Neuronal stem cell (in vitro differentiated cells): ENCODE measurements around the gene DIRAS3.
"Not testable (repeated sequence)": the region's sequence is repeated elsewhere in the genome, so short reads cannot be mapped to it uniquely, and the experiment has no call there.

Experiments used
- DNase-seq: peaks from one replicate; pipeline ENCODE4 v3.0.0-alpha.2; 2013; ENCODE audit warnings: low spot score
- H2AFZ ChIP-seq: one replicate; pipeline ENCODE4 v1.6.1; 2013; ENCODE audit warnings: mild to moderate bottlenecking, low read length, inconsistent platforms
- H2AK5ac ChIP-seq: 2 replicates; pipeline ENCODE4 v1.6.1; 2013; ENCODE audit warnings: low read depth, mild to moderate bottlenecking, inconsistent platforms, low read length, moderate library complexity, mixed read lengths
- H2BK120ac ChIP-seq: 2 replicates; pipeline ENCODE4 v1.6.1; 2013; ENCODE audit warnings: low read depth, mild to moderate bottlenecking, inconsistent platforms, low read length, moderate library complexity, mixed read lengths
- H2BK12ac ChIP-seq: one replicate; pipeline ENCODE4 v1.6.1; 2013; ENCODE audit warnings: low read length, inconsistent platforms
- H2BK15ac ChIP-seq: 2 replicates; pipeline ENCODE4 v1.6.1; 2013; ENCODE audit warnings: mild to moderate bottlenecking, low read length, inconsistent platforms, mixed read lengths
- H2BK5ac ChIP-seq: one replicate; pipeline ENCODE4 v1.6.1; 2013; ENCODE audit warnings: inconsistent platforms, mild to moderate bottlenecking, low read length, moderate library complexity
- H3K14ac ChIP-seq: one replicate; pipeline ENCODE4 v1.6.1; 2013; ENCODE audit warnings: low read length, inconsistent platforms
- H3K18ac ChIP-seq: 2 replicates; pipeline ENCODE4 v1.6.1; 2013; ENCODE audit warnings: low read length, inconsistent platforms
- H3K23ac ChIP-seq: 2 replicates; pipeline ENCODE4 v1.6.1; 2013; ENCODE audit warnings: low read depth, mild to moderate bottlenecking, mixed read lengths, low read length, inconsistent platforms; ENCODE audit not compliant: poor library complexity
- H3K27ac ChIP-seq: replicated peaks from 3 replicates; pipeline ENCODE4 v1.5.1; 2013; ENCODE audit warnings: low read length, inconsistent platforms
- H3K27me3 ChIP-seq, 3 experiments: 2 replicates each; pipeline ENCODE4 v1.6.1; 2013; ENCODE audit warnings: low read length in 3 of 3, mild to moderate bottlenecking in 2 of 3, inconsistent platforms in 1 of 3, low read depth in 1 of 3, mixed read lengths in 1 of 3, moderate library complexity in 1 of 3; ENCODE audit not compliant: control insufficient read depth in 3 of 3, insufficient read depth in 3 of 3
- H3K36me3 ChIP-seq, 2 donors: replicated peaks in 1 of 2; 2 replicates each; pipeline ENCODE4 v1.6.1; 2013; ENCODE audit warnings: low read length in 2 of 2; ENCODE audit not compliant: control insufficient read depth in 2 of 2, insufficient read depth in 2 of 2
- H3K4ac ChIP-seq: 2 replicates; pipeline ENCODE4 v1.6.1; 2013; ENCODE audit warnings: inconsistent platforms, mild to moderate bottlenecking, low read length, moderate library complexity
- H3K4me1 ChIP-seq, 2 donors: 1 replicate in 1 of 2; 2 replicates in 1 of 2; pipeline ENCODE4 v1.6.1; 2013; ENCODE audit warnings: low read length in 2 of 2, low read depth in 1 of 2; ENCODE audit not compliant: control insufficient read depth in 2 of 2, insufficient read depth in 1 of 2
- H3K4me2 ChIP-seq: one replicate; pipeline ENCODE4 v1.6.1; 2013; ENCODE audit warnings: mild to moderate bottlenecking, low read length, inconsistent platforms; ENCODE audit not compliant: insufficient read depth, poor library complexity, severe bottlenecking
- H3K4me3 ChIP-seq, 2 donors: 2 replicates each; pipeline ENCODE4 v1.5.1; 2013; ENCODE audit warnings: low read length in 2 of 2, mild to moderate bottlenecking in 2 of 2, inconsistent platforms in 1 of 2, moderate library complexity in 1 of 2
- H3K79me1 ChIP-seq: one replicate; pipeline ENCODE4 v1.6.1; 2013; ENCODE audit warnings: low read depth, mild to moderate bottlenecking, inconsistent platforms, low read length, moderate library complexity
- H3K9ac ChIP-seq: one replicate; pipeline ENCODE4 v1.6.1; 2013; ENCODE audit warnings: mild to moderate bottlenecking, low read depth, low read length, inconsistent platforms; ENCODE audit not compliant: poor library complexity
- H3K9me3 ChIP-seq, 2 donors: replicated peaks in 1 of 2; 2 replicates each; pipeline versions ENCODE3 to v1.6.1; 2013; ENCODE audit warnings: low read length in 2 of 2, mild to moderate bottlenecking in 2 of 2, inconsistent platforms in 1 of 2, low read depth in 1 of 2, mixed read lengths in 1 of 2, moderate library complexity in 1 of 2; ENCODE audit not compliant: control insufficient read depth in 2 of 2, insufficient read depth in 1 of 2
- H4K8ac ChIP-seq: one replicate; pipeline ENCODE4 v1.6.1; 2013; ENCODE audit warnings: low read depth, mild to moderate bottlenecking, inconsistent platforms, low read length, moderate library complexity
- H4K91ac ChIP-seq: one replicate; pipeline ENCODE4 v1.6.1; 2013; ENCODE audit warnings: low read length, low read depth, mild to moderate bottlenecking, inconsistent platforms; ENCODE audit not compliant: poor library complexity
- WGBS, 2 donors: extraction: QIAGEN DNeasy Blood & Tissue Kit; methylation state at CpG; one replicate each; pipeline ENCODE4 v1.1.7; 2013; ENCODE audit warnings: missing lambda C conversion rate in 2 of 2, mixed read lengths in 1 of 2; ENCODE audit not compliant: insufficient read length in 2 of 2, insufficient replicate concordance in 1 of 2; ENCODE audit errors: extremely low coverage in 2 of 2; 5-methylcytosine and 5-hydroxymethylcytosine counted together

The DIRAS3 gene

DNA sequence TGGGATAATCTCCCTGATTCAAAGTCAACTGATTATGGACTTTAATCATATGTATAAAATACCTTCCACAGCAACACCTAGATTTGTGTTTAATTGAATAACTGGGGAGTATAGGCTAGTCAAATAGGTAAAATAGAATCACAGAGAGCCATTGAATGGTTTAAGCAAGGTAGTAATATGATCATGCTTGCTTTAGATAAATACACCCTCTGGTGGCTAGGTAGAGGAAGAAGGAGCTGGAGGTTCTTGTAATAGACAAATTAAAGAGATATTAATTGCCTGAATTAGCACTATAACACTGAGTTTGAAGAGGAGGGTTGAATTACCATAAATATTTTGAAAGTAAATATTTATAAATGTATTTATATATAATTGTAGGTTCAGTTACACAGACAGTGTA lies 40.3 kb downstream of the DIRAS3 start:
- Histone ChIP-seq H3K36me3 (no peaks in the 10 kb centered on the region), H3K18ac (no peak overlapping the region), H2BK12ac (no peak overlapping the region), H2AK5ac (no peak overlapping the region), H4K91ac (no peak overlapping the region), H3K4ac (no peak overlapping the region), H3K9ac (no peak overlapping the region), H3K23ac (no peak overlapping the region), H3K14ac (no peak overlapping the region), H3K9me3 (no peaks in the 10 kb centered on the region), H3K4me2 (no peak overlapping the region), H3K27me3 (no peaks in the 10 kb centered on the region), H2AFZ (no peak overlapping the region), H3K79me1 (no peaks in the 10 kb centered on the region), H2BK120ac (no peak overlapping the region), H4K8ac (no peak overlapping the region), H3K27ac (no peak overlapping the region), H3K4me3 (no peak overlapping the region), H2BK5ac (no peak overlapping the region), H3K4me1 (peaks cover 0 to 3% of the 10 kb centered on the region in 2 donors), H2BK15ac (no peak overlapping the region)
- DNase-seq, result no peak

DNA sequence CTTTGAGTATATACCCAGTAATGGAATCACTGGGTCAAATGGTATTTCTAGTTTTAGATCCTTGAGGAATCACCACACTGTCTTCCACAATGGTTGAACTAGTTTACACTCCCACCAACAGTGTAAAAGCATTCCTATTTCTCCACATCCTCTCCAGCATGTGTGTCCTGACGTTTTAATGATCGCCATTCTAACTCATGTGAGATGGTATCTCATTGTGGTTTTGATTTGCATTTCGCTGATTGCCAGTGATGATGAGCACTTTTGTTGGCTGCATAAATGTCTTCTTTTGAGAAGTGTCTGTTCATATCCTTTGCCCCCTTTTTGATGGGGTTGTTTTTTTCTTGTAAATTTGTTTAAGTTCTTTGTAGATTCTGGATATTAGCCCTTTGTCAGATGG lies 46.8 kb downstream of the DIRAS3 start:
- not testable (repeated sequence) for H4K91ac ChIP-seq, H2BK120ac ChIP-seq, H3K9ac ChIP-seq, H3K4me3 ChIP-seq, H3K4ac ChIP-seq, H3K9me3 ChIP-seq, H3K14ac ChIP-seq, H4K8ac ChIP-seq, H3K18ac ChIP-seq, H3K27ac ChIP-seq, DNase-seq, H3K79me1 ChIP-seq, H2AK5ac ChIP-seq, H2BK12ac ChIP-seq, H2BK15ac ChIP-seq, H3K4me2 ChIP-seq, H2BK5ac ChIP-seq, H3K27me3 ChIP-seq, H3K4me1 ChIP-seq, H3K23ac ChIP-seq, H3K36me3 ChIP-seq, H2AFZ ChIP-seq
- WGBS, 2 donors, result no CpG with 5 or more reads among the region's 3 CpGs

DNA sequence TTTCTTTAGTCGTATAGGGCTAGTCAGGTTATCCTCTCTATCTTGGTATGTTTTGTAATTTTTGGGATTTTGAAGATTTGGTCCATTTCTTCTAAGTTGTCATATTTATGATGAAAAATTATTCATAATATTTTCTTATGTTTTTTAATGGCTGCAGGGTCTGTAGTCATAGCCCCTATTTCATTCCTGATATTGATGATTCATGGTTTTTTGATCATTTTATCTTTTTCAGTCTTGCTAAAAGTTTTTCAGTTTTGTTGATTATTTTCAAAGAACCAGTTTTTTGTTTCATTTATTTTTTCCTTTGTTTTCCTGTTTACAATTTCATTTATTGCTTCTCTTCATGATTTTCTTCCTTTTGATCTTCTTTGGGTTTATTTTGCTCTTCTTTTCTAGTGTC lies 50.2 kb downstream of the DIRAS3 start:
- H3K27me3 ChIP-seq, result no peaks in the 10 kb centered on the region
- H3K36me3 ChIP-seq, result no peaks in the 10 kb centered on the region
- H3K27ac ChIP-seq, result no peak overlapping the region
- no peak overlapping the region for H3K4me2 ChIP-seq
- H3K9ac ChIP-seq, result no peak overlapping the region
- H3K4me1 ChIP-seq, result no peaks in the 10 kb centered on the region
- no peak overlapping the region for H3K14ac ChIP-seq
- no peak overlapping the region for H2AK5ac ChIP-seq
- peaks cover 0 to 4% of the 10 kb centered on the region in 2 donors for H3K9me3 ChIP-seq
- H2BK15ac ChIP-seq, result no peak overlapping the region
- no peak overlapping the region for H4K8ac ChIP-seq
- H2BK12ac ChIP-seq, result no peak overlapping the region
- no peak overlapping the region for H3K4ac ChIP-seq
- H3K18ac ChIP-seq, result no peak overlapping the region
- H4K91ac ChIP-seq, result no peak overlapping the region
- H2BK5ac ChIP-seq, result no peak overlapping the region
- no peak overlapping the region for H3K4me3 ChIP-seq
- no peak overlapping the region for H2AFZ ChIP-seq
- no peak overlapping the region for H3K23ac ChIP-seq
- H3K79me1 ChIP-seq, result no peaks in the 10 kb centered on the region
- WGBS, 2 donors, result no CpG with 5 or more reads among the region's 1 CpG
- DNase-seq, result no peak
- no peak overlapping the region for H2BK120ac ChIP-seq

DNA sequence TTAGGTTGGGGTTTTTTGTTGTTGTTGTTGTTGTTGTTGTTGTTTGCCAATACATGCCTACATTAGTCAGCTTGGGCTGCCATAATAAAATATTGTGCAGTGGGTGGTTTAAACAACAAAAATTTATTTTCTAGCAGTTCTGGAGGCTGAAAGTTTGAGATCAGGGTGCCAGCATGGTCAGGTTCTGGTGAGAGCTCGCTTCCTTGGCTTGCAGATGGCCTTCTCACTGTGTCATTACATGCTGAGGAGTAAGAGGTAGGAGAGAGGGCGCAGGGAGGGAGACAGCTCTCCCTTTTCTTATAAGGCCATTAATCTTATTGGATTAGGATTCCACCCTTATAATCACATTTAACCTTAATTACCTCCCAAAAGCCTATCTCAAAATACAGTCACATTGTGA lies 52.7 kb downstream of the DIRAS3 start:
- no peak for DNase-seq
- H3K18ac ChIP-seq, result no peak overlapping the region
- H3K4me3 ChIP-seq, result no peak overlapping the region
- H2BK12ac ChIP-seq, result no peak overlapping the region
- no CpG with 5 or more reads among the region's 2 CpGs for WGBS, 2 donors
- no peak overlapping the region for H2AK5ac ChIP-seq
- no peak overlapping the region for H3K23ac ChIP-seq
- no peak overlapping the region for H2BK15ac ChIP-seq
- no peak overlapping the region for H4K8ac ChIP-seq
- no peak overlapping the region for H4K91ac ChIP-seq
- H3K79me1 ChIP-seq, result no peaks in the 10 kb centered on the region
- no peaks in the 10 kb centered on the region for H3K27me3 ChIP-seq
- no peak overlapping the region for H3K4me2 ChIP-seq
- H3K14ac ChIP-seq, result no peak overlapping the region
- H2BK5ac ChIP-seq, result no peak overlapping the region
- H2AFZ ChIP-seq, result no peak overlapping the region
- H3K27ac ChIP-seq, result no peak overlapping the region
- no peak overlapping the region for H3K4ac ChIP-seq
- peaks cover 4 to 6% of the 10 kb centered on the region in 2 donors for H3K9me3 ChIP-seq
- no peaks in the 10 kb centered on the region for H3K4me1 ChIP-seq
- no peaks in the 10 kb centered on the region for H3K36me3 ChIP-seq
- H3K9ac ChIP-seq, result no peak overlapping the region
- no peak overlapping the region for H2BK120ac ChIP-seq
